Colonic mucosa (tissue), 4 donors: Measurements from ENCODE around the gene ARVCF. TPM values are rescaled to one million over a fixed set of nuclear protein-coding genes. Genes with fewer than 3 reads are reported as not detected.

Experiments used
- DNase-seq: peaks from one replicate; pipeline ENCODE4 v3.0.0-alpha.2; 2020
- H3K27ac ChIP-seq: fragments of 200-600 bp; one replicate; pipeline ENCODE4 v1.8.0; 2021
- H3K27me3 ChIP-seq: fragments of 200-600 bp; one replicate; pipeline ENCODE4 v1.8.0; 2021
- H3K36me3 ChIP-seq: fragments of 200-600 bp; one replicate; pipeline ENCODE4 v1.8.0; 2021
- H3K4me1 ChIP-seq: fragments of 200-600 bp; one replicate; pipeline ENCODE4 v1.8.0; 2021; ENCODE audit warnings: mild to moderate bottlenecking
- H3K4me3 ChIP-seq: fragments of 200-600 bp; one replicate; pipeline ENCODE4 v1.8.0; 2021
- H3K9ac ChIP-seq, 2 donors: one replicate each; pipeline ENCODE4 v1.7.0; 2013; ENCODE audit warnings: control low read depth in 2 of 2, low read depth in 2 of 2, low read length in 2 of 2
- H3K9me3 ChIP-seq: fragments of 200-600 bp; one replicate; pipeline ENCODE4 v1.8.0; 2021
- intact Hi-C: fragments of 100-400 bp; cut with DNase I; formaldehyde crosslinking; loops from one replicate; pipeline ENCODE4 v1.14.1; 2022
- total RNA-seq, 2 donors: library from RNA; stranded (reverse); fragmentation: NEBNext Ultra II Directional in 1 of 2; extraction: Animal tissue kit (Norgen Biotek cat#: 25700) in 1 of 2; gene quantifications; one replicate each; pipeline ENCODE4 v1.2.1, GENCODE V29; 2021
- TF ChIP-seq, protein P1 (sequence below): fragments of 200-600 bp; IDR thresholded peaks from one replicate; pipeline ENCODE4 v1.8.0; 2022; ENCODE audit warnings: antibody characterized with exemption, mild to moderate bottlenecking
- donor health status: healthy.
- donor health status: DM: no; HTN: no; CAD: no.
- donor health status: DM: no; HTN: no; CAD: no.

Gene ARVCF
- total RNA-seq, 2 donors from 2014 or later, result 11.7 to 18.5 TPM

DNA sequence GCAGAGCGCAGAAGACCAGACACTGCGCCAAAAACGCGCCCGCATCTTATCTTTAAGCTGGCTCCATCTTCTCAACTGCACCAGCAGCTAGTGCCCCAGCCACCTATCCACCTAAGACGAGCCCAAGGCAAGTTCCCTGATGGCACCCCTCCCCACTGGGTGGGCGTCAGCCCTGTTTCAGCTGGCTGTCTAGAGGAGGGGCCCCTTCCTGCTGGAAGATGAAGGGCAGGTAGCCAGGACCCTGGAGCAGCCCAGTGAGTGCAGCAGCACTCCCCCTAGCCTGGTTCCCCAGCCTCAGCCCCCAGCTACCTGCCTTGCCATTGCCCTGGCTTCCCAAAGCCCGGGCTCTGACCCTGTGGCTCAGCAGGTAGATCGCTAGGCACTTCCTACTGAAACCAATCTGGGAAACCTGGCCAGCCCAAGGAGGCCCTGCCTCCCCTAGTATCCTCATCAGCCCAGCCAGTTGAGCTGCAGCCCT lies 28.3 kb downstream of the ARVCF start:
- Histone ChIP-seq H3K27ac (no peak overlapping the region), H3K4me1 (peaks cover 9% of the 10 kb centered on the region)

DNA sequence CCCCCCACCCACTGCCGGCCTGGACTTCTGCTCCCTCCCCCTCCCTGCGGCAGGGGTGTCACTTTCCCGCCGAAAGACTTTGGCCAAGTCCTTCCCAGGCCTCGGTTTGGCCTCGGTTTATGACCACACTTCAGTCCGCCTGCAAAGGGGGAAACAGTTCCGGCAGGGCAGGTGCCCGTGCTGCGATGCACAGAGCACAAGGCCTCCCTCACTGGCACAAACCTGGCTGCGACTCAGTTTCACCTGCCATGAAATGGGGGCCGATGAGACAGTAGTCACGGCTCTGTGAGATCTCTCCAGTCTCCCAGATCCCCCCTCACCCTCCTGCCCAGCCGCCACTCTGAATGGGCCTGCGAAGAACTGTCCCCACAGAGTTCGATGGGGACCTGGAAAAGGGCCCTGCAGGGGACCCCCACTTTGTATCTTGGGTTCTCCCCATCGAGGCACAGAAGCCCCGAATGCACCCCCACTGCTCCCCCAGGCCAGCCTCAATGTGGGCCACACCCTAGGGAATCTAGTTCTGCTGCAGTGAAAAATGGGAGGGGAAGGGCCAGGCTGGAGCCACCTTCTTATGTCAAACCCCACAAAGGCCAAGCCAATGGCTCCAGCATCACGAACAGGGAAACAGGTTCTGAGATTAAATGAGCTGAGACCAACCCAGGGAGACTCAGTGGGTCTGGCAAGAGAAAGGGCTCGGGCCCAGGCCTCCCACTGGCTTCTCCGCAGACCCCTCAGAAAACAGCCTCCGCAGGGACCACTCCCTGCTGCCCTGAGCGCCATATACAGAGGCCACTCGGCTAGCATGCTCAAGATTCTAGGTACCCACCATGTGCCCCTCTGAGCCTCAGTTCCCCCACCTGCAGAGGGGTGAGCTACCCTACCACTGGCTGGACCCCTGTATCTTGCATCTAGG lies 29.0 kb downstream of the ARVCF start:
- H3K4me3 ChIP-seq, result no peak overlapping the region
- peaks cover 9% of the 10 kb centered on the region for H3K4me1 ChIP-seq
- no peaks in the 10 kb centered on the region for H3K27me3 ChIP-seq
- no peaks in the 10 kb centered on the region for H3K36me3 ChIP-seq
- peak; percentile 36 for DNase-seq
- intact Hi-C loops, result no loop called here
- H3K9me3 ChIP-seq, result no peaks in the 10 kb centered on the region
- H3K27ac ChIP-seq, result no peak overlapping the region
- TF ChIP-seq, protein P1, sequence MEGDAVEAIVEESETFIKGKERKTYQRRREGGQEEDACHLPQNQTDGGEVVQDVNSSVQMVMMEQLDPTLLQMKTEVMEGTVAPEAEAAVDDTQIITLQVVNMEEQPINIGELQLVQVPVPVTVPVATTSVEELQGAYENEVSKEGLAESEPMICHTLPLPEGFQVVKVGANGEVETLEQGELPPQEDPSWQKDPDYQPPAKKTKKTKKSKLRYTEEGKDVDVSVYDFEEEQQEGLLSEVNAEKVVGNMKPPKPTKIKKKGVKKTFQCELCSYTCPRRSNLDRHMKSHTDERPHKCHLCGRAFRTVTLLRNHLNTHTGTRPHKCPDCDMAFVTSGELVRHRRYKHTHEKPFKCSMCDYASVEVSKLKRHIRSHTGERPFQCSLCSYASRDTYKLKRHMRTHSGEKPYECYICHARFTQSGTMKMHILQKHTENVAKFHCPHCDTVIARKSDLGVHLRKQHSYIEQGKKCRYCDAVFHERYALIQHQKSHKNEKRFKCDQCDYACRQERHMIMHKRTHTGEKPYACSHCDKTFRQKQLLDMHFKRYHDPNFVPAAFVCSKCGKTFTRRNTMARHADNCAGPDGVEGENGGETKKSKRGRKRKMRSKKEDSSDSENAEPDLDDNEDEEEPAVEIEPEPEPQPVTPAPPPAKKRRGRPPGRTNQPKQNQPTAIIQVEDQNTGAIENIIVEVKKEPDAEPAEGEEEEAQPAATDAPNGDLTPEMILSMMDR, result no peak
- H3K9ac ChIP-seq, result peak overlapping the region in 1 of 2 donors; percentile 14

More for the DNA sequence above, 28.3 kb downstream of the ARVCF start:
- H3K9ac ChIP-seq, result no peak overlapping the region
- TF ChIP-seq, protein P1, result no peak
- no peak for DNase-seq
- no peaks in the 10 kb centered on the region for H3K27me3 ChIP-seq
- H3K9me3 ChIP-seq, result no peaks in the 10 kb centered on the region
- H3K4me3 ChIP-seq, result no peak overlapping the region
- intact Hi-C loops, result no loop called here
- H3K36me3 ChIP-seq, result no peaks in the 10 kb centered on the region

DNA sequence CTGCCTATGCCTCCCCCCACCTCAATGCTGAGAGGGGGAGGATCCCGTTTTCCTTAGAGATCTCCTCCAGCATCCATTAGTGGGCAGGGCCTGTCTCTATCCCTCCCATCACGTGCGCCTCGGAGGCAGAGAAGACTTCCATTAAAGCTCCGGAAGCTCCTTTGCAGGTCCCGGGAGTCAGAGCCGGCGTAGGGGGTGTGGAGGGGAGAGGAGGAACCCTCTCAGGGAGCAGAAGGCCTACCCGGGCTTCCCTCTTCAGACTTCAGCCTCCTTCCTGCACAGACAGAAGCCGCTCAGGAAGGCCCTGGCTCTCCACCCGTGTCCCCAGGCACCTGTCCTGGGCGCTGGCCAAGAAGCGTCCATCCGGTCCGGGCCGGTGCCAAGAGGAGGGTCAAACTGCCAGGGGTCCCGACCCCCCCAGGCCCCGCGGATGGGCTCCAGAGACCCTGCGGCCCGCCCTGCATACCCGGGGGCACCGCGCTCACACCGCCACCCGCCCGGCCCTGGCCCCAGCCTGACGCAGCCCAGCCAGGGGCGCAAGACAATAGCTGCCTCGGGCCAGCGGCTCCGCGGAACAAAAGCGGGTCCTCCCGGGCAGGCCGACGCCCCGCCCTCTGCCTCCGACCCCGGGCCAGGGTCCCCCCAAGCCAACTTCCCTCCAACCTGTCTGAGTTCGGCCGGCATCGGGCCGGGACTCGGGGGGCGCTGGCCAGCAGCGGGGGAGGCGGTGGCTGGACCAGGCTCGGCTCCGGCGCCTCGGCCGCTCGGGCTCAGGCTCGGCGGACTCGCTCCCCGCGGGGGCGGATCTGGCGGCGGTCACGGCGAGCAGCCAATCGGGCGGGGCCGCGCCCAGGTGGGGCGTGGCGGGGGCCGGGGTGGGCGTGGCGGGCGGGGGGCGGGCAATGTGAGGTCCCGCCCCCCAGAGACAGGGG lies 29.9 kb downstream of the ARVCF start:
- Histone ChIP-seq H3K27ac (peak overlapping the region; percentile 47), H3K9ac (peak overlapping the region; percentile 70 to 75), H3K4me3 (peak overlapping the region; percentile 83), H3K27me3 (no peaks in the 10 kb centered on the region), H3K9me3 (no peaks in the 10 kb centered on the region), H3K36me3 (no peaks in the 10 kb centered on the region), H3K4me1 (peaks cover 9% of the 10 kb centered on the region)
- DNase-seq, result peak; percentile 79
- TF ChIP-seq, protein P1, result no peak
- intact Hi-C loops, result no loop called here

GRCh38 chr22:19986011-19986409 lies 30.6 kb downstream of the ARVCF start:
- TF ChIP-seq, protein P1, result no peak
- no peak for DNase-seq
- H3K4me3 ChIP-seq, result peak overlapping the region; percentile 83
- intact Hi-C loops, result no loop called here
- peak overlapping the region; percentile 70 to 75 for H3K9ac ChIP-seq
- H3K27ac ChIP-seq, result no peak overlapping the region
- H3K4me1 ChIP-seq, result peaks cover 9% of the 10 kb centered on the region
- no peaks in the 10 kb centered on the region for H3K27me3 ChIP-seq
- H3K36me3 ChIP-seq, result no peaks in the 10 kb centered on the region
- H3K9me3 ChIP-seq, result no peaks in the 10 kb centered on the region
